ENCODE data around the gene USP50.
"Not testable (repeated sequence)": the region's sequence is repeated elsewhere in the genome, so short reads cannot be mapped to it uniquely, and the experiment has no call there.

The USP50 gene

GRCh38 chr15:50546566-50546965 is at the start of gene USP50:
TSS of gene USP50 (minus strand) at chr15:50546666. CDS start at chr15:50546525, 141 bp downstream.
- DNase-seq, result no peak

GRCh38 chr15:50594311-50594710 is 47.8 kb upstream of the USP50 start:
- no peak for DNase-seq

- no peak for DNase-seq
Observed at GRCh38 chr15:50593761-50594160, 47.3 kb upstream of the USP50 start.

- no peak for DNase-seq
Observed at GRCh38 chr15:50590288-50590687, 43.8 kb upstream of the USP50 start.

- no peak for DNase-seq
Observed at GRCh38 chr15:50577492-50577891, 31.0 kb upstream of the USP50 start.

- DNase-seq, result no peak
Observed at GRCh38 chr15:50576166-50576565, 29.7 kb upstream of the USP50 start.

GRCh38 chr15:50573842-50574241 is 27.4 kb upstream of the USP50 start:
- not testable (repeated sequence) for DNase-seq

- DNase-seq, result no peak
Observed at GRCh38 chr15:50563756-50564155, 17.3 kb upstream of the USP50 start.

GRCh38 chr15:50562735-50563640 is 16.5 kb upstream of the USP50 start:
- DNase-seq, result no peak

GRCh38 chr15:50558012-50558411 is 11.5 kb upstream of the USP50 start:
- DNase-seq, result no peak

- no peak for DNase-seq
Observed at GRCh38 chr15:50556642-50557371, 10.3 kb upstream of the USP50 start.

GRCh38 chr15:50552238-50552637 is 5.8 kb upstream of the USP50 start:
- DNase-seq, result no peak

GRCh38 chr15:50549326-50549725 is 2.9 kb upstream of the USP50 start:
- no peak for DNase-seq

GRCh38 chr15:50544368-50544767 is 2.1 kb downstream of the USP50 start:
- no peak for DNase-seq

- no peak for DNase-seq
Observed at GRCh38 chr15:50543556-50543955, 2.9 kb downstream of the USP50 start.

GRCh38 chr15:50542887-50543210 is 3.6 kb downstream of the USP50 start:
- no peak for DNase-seq

GRCh38 chr15:50531766-50532165 is 14.7 kb downstream of the USP50 start:
- no peak for DNase-seq

GRCh38 chr15:50531163-50531562 is 15.3 kb downstream of the USP50 start:
- no peak for DNase-seq

- DNase-seq, result no peak
Observed at GRCh38 chr15:50523851-50524251, 22.6 kb downstream of the USP50 start.

- no peak for DNase-seq
Observed at GRCh38 chr15:50519740-50520425, 26.6 kb downstream of the USP50 start.

GRCh38 chr15:50513001-50513400 is 33.5 kb downstream of the USP50 start:
- no peak for DNase-seq

GRCh38 chr15:50506121-50506520 is 40.3 kb downstream of the USP50 start:
- DNase-seq, result no peak

GRCh38 chr15:50505656-50506055 is 40.8 kb downstream of the USP50 start:
- not testable (repeated sequence) for DNase-seq

- no peak for DNase-seq
Observed at GRCh38 chr15:50503144-50503543, 43.3 kb downstream of the USP50 start.
